GM12865 (cell line): ENCODE results near the gene ARGLU1.

Source experiments
- DNase-seq: peaks from one replicate; pipeline ENCODE4 v3.0.0; 2010; ENCODE audit warnings: low read depth
- H3K4me3 ChIP-seq: 2 replicates; pipeline ENCODE4 v1.5.1; 2011; ENCODE audit warnings: mild to moderate bottlenecking, low read depth, low read length, control low read depth
- TF ChIP-seq, protein P1 (sequence below): IDR thresholded peaks from 2 replicates; pipeline ENCODE4 v1.5.1; 2011; ENCODE audit warnings: low read length, control low read depth, low read depth, inconsistent platforms; ENCODE audit not compliant: insufficient read depth; ENCODE audit errors: missing control alignments

ARGLU1 gene

GRCh38 chr13:106503272-106503671 lies 64.7 kb downstream of the ARGLU1 start:
- TF ChIP-seq, protein P1, sequence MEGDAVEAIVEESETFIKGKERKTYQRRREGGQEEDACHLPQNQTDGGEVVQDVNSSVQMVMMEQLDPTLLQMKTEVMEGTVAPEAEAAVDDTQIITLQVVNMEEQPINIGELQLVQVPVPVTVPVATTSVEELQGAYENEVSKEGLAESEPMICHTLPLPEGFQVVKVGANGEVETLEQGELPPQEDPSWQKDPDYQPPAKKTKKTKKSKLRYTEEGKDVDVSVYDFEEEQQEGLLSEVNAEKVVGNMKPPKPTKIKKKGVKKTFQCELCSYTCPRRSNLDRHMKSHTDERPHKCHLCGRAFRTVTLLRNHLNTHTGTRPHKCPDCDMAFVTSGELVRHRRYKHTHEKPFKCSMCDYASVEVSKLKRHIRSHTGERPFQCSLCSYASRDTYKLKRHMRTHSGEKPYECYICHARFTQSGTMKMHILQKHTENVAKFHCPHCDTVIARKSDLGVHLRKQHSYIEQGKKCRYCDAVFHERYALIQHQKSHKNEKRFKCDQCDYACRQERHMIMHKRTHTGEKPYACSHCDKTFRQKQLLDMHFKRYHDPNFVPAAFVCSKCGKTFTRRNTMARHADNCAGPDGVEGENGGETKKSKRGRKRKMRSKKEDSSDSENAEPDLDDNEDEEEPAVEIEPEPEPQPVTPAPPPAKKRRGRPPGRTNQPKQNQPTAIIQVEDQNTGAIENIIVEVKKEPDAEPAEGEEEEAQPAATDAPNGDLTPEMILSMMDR, result no peak
- DNase-seq, result no peak
- H3K4me3 ChIP-seq, result no peak overlapping the region

DNA sequence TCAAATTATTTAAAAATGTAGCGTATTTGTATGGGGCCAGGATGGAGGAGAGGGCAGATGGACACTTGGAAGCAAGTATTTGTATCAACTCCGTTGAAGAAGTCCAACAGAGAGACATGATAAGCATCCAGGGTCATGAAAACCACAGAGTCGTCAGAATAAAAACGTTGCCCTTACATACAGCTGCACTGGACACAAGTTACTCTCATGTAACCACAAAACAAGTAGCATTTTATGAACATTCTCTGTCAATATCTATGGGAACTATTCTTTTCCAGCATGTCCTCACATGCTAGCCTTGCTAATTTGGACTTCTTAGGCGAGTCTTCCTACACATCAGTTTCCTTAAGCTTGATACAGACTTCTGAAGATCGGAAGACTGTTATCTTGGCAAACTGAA lies 67.5 kb downstream of the ARGLU1 start:
- no peak for DNase-seq
- TF ChIP-seq, protein P1, result no peak
- no peak overlapping the region for H3K4me3 ChIP-seq

GRCh38 chr13:106499896-106500295 lies 68.0 kb downstream of the ARGLU1 start:
- TF ChIP-seq, protein P1, result no peak
- peak; percentile 18 for DNase-seq

DNA sequence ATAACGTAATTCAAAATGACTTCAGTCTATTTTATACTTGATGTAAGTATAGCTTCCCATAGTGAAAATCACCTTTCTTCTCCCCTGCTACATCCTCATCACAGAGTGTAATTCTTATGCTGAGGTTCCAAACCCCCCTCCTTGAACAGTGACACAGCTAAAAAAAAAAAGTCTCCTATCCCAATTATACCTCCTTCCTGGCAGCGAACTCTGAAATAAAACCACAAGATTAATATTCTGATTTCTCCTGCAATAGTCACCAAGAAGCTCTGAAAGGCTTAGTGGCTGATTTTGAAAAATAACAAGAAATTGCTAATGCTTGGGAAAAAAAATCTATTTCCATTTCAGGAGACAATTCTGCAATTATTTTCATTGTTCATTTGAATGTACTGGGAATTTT lies 68.8 kb downstream of the ARGLU1 start:
- no peak overlapping the region for H3K4me3 ChIP-seq
- no peak for DNase-seq
- TF ChIP-seq, protein P1, result no peak

More at GRCh38 chr13:106499896-106500295, 68.0 kb downstream of the ARGLU1 start:
- no peak overlapping the region for H3K4me3 ChIP-seq

DNA sequence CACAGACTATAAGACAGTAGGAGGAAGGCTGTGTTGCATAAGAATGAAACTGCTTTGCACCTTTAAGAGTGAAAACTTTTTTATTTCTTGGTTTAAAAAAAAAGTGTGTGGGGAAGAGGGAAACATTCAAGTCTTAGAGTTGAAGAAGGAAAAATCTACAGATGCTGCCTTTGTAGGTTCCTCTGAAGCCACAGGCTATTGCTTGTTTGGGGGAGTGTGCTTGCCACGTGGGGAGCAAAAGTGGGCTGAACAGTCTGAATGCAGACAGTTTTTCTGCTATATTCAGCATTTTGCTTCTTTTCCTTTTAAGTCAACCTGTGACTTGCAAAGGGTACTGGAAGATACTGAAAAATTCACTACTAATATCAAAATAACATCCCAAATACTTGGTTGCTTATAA lies 69.4 kb downstream of the ARGLU1 start:
- TF ChIP-seq, protein P1, result no peak
- no peak for DNase-seq
- no peak overlapping the region for H3K4me3 ChIP-seq

DNA sequence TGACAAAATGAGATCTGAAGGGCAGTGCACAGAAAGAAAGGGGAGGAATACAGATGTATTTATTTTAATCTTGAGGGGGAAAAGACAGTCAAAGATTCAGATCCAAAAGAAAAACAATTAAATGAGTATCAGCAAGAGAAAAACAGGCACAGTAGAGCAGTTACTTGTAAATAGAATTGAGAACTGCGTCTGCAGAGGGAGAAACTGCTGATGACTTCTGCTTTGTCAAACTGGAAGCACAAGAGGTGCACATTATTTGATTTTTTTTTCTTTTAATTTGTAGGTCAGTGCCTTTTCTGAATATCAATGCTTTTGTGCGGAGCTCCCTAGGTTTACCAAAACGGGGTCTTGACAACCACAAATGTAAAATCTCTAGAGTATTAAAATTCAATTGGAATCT lies 69.8 kb downstream of the ARGLU1 start:
- TF ChIP-seq, protein P1, result no peak
- no peak overlapping the region for H3K4me3 ChIP-seq
- no peak for DNase-seq

- TF ChIP-seq, protein P1, result no peak
- H3K4me3 ChIP-seq, result no peak overlapping the region
- DNase-seq, result no peak
These were observed 70.9 kb downstream of the ARGLU1 start for GRCh38 chr13:106497079-106497478.
